Activated CD8-positive, alpha-beta memory T cell treated with anti-CD3 and anti-CD28 coated beads, Interleukin-2, amount 50 U/mL, for 4 hours (primary cell): ENCODE measurements around the gene PSEN1.
"Not testable (repeated sequence)": the region's sequence is repeated elsewhere in the genome, so short reads cannot be mapped to it uniquely, and the experiment has no call there.

Experiments used
- DNase-seq: peaks from one replicate; pipeline ENCODE4 v3.0.0-alpha.2; 2020

The PSEN1 gene

GRCh38 chr14:73167727-73168126 is 31.4 kb downstream of the PSEN1 start:
- no peak for DNase-seq

DNA sequence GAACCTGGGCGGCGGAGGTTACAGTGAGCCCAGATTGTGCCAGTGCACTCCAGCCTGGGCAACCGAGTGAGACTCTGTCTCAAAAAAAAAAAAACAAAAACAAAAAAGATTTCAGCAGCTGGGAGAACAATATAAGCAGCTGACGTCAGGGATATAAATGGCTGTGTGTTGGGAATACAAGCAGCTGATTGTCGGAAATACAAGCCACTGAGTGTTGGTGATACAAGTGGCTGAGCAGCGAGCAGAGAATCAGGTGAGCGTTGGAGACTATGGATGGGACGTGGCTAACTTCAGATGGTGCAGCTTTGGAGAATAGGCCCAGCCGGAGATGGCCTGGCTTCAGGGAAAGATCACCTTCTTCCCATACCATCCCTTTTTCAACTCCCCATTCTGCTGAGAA is 32.0 kb downstream of the PSEN1 start:
- no peak for DNase-seq

- DNase-seq: no peak
Measured at GRCh38 chr14:73168691-73169090, 32.4 kb downstream of the PSEN1 start.

- not testable (repeated sequence) for DNase-seq
Measured at GRCh38 chr14:73169855-73170254, 33.5 kb downstream of the PSEN1 start.

- DNase-seq: no peak
Measured at GRCh38 chr14:73170686-73171085, 34.4 kb downstream of the PSEN1 start.

- DNase-seq: no peak
Measured at GRCh38 chr14:73172500-73172899, 36.2 kb downstream of the PSEN1 start.

GRCh38 chr14:73173092-73173735 is 36.9 kb downstream of the PSEN1 start:
- no peak for DNase-seq

DNA sequence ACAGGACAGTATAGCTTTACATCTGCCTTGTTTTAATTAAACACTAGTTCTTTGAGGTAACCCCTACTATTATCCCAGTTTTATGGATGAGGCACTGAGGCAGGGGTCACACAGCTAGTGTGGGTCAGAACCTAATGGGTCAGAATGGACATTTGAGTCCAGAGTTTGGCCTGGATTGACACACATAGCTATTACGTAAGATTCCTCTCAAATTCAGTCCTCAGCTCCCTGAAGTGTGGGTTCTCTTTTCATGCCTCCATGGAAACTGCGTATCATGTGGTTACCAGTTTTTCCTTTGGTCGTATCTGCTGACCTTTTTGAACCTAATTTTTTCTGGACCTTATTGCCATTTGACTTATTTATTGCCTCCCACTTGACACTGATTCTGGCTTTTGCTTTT is 40.4 kb downstream of the PSEN1 start:
- no peak for DNase-seq

DNA sequence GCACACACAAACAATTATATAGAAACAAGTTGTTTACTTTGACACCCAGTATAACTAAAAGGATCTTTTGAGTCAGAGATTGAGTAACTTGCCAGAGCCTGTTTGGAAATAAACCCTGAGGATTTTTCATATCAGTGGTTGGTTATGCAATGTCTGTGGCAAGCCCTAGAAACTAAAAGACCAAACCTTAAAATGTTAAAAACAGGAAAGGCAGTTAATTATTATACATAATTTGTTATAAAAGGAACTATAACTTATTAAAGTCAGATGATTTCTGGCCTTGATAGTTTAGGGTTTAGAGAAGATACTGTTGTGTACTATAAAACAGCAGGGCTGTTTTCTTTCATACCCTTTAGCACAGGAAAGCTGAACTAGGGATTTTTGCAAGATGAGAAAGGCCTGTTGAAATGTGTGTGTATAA is 44.1 kb downstream of the PSEN1 start:
- no peak for DNase-seq

GRCh38 chr14:73180969-73181368 is 44.7 kb downstream of the PSEN1 start:
- DNase-seq: not testable (repeated sequence)

DNA sequence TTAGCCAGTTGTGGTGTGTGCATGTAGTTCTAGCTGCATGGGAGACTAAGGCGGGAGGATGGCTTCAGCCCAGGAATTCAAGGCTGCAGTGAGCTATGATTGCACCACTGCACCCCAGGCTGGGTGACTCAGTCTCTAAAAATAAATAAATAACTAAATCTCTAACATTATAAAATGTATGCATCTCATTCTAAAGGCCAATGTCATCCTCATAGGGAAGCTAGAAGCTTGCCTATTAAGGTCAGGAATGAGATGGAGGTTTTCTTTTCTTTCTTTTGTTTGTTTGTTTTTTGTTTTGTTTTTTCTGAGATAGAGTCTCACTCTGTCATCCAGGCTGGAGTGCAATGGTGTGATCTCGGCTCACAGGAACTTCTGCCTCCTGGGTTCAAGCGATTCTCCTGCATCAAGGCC is 52.2 kb downstream of the PSEN1 start:
- DNase-seq: no peak

DNA sequence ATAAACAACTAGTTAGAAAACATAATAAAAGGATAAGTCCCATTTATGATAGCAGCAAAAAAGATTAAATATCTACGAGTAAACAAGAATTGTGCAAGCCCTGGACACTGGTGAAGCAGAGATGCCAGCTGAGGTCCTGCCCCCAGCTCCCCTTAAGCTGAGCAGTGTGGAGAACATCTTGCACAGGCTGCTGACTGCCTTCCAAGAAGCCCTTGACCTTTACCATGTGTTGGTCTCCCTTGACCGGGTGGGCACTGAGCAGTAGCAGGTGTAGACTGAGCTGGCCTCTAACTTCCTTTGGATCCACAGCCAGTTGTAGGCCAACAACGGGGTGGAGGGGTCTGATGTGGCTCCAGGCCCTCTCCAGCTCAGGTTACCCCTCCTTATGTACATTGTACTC is 53.3 kb downstream of the PSEN1 start:
- no peak for DNase-seq

GRCh38 chr14:73191441-73191840 is 55.1 kb downstream of the PSEN1 start:
- no peak for DNase-seq

DNA sequence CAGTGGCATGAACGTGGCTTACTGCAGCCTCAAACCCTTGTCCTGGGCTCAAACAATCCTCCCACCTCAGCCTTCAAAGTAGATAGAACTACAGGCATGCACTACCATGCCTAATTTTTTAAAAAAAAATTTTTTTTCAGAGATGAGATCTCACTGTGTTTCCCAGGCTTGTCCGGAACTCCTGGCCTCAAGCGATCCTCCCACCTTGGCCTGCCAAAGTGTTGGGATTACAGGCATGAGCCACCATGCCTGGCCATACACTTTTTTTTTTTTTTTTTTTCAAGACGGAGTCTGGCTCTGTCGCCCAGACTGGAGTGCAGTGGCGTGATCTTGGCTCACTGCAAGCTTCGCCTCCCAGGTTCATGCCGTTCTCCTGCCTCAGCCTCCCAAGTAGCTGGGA is 58.0 kb downstream of the PSEN1 start:
- DNase-seq: not testable (repeated sequence)

DNA sequence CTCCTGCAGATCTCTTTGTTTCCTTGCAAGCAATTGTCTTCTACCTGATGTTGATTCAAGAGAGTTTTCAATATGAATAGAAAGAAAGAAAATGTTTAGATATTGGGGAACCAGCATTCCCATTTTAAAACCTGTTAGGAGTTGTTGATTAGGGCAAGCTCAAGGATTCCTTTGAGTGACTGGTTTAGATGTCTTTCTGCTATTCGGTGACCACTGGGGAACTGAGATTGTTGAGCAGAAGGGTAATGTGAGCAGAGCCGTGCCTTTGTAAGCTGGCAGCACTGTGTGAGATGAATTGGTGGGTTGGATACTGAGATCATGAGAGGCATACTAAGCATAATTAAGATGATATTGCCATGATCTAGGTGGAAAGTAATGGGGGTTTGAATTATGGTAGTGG is 61.9 kb downstream of the PSEN1 start:
- DNase-seq: no peak

- no peak for DNase-seq
Measured at GRCh38 chr14:73203527-73203926, 67.2 kb downstream of the PSEN1 start.

- no peak for DNase-seq
Measured at GRCh38 chr14:73207615-73208014, 71.3 kb downstream of the PSEN1 start.

DNA sequence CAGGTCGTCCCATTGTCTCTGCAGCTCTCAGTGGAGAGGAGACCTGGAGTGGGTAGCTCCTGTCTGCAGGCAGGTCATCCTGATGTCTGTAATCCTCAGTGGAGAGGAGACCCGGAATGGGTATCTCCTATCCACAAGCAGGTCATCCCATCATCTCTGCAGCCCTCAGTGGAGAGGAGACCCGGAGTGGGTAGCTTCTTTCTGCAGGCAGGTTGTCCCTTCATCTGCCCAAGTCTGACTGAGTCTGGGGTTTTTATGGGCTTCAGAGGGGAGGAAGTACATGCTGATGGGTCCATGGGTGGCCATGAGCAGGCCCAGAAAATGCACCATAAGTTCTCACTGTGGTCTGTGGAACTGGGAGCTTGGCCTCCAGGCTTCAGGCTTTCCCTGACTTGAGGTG is 72.1 kb downstream of the PSEN1 start:
- DNase-seq: no peak

GRCh38 chr14:73208846-73209245 is 72.5 kb downstream of the PSEN1 start:
- DNase-seq: no peak

- no peak for DNase-seq
Measured at GRCh38 chr14:73209953-73210352, 73.6 kb downstream of the PSEN1 start.

- DNase-seq: no peak
Measured at GRCh38 chr14:73211251-73212040, 75.1 kb downstream of the PSEN1 start.

DNA sequence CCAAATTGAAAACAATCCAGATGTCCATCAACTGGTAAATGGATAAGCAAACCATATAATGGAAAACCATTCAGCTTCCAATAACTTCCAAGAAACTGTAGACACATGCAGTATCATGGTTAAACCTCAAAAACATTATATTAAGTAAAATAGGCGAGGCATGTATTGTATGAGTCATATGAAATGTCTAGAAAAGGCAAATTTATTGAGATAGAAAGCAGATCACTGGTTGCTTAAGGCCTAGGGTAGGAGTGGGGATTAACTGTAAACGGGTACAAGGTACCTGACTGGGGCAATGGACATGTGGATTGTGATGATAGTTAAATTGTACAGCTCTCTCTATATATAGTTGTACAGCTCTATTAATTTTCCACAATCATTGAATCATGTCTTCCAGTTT is 79.7 kb downstream of the PSEN1 start:
- DNase-seq: no peak

DNA sequence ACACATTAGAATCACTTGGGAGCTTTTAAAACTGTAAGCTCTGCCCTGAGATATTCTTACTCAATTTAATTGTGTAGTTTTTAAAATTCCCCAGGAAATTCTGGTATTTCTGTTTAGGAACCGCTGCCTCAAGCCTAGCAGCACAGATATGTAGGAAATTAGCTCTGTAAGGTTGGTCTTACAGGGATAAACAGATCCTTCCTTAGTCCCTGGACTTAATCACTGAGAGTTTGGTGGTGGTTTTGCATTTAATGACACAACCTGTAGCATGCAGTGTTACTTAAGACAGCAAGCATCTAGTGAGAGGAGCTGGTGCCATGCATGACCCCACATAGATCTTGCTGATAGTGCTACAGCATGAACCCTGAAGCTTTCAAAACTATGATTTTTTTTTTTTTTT is 81.1 kb downstream of the PSEN1 start:
- no peak for DNase-seq

DNA sequence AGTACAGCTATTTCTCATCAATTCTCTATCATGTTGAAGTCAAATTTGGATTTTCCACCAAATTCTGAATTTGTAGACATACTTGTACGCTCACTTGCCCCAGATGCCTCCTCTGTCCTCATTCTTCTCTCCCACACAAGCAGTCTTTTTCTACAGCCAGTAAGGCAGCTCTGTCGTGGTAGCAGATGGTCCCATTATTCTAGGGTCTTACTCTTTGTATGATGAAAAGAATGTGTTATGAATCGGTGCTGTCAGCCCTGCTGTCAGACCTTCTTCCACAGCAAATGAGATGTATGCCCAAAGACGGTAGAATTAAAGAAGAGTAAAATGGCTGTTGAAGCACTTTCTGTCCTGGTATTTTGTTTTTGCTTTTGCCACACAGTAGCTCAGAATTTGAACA is 83.8 kb downstream of the PSEN1 start:
- no peak for DNase-seq

GRCh38 chr14:73220634-73221033 is 84.3 kb downstream of the PSEN1 start:
- DNase-seq: no peak
